ENCODE data around the gene UGT1A1.

DNA sequence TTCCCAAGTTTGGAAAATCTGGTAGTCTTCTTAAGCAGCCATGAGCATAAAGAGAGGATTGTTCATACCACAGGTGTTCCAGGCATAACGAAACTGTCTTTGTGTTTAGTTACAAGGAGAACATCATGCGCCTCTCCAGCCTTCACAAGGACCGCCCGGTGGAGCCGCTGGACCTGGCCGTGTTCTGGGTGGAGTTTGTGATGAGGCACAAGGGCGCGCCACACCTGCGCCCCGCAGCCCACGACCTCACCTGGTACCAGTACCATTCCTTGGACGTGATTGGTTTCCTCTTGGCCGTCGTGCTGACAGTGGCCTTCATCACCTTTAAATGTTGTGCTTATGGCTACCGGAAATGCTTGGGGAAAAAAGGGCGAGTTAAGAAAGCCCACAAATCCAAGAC is 12.1 kb downstream of the UGT1A1 start:
- TF ChIP-seq, protein P1, sequence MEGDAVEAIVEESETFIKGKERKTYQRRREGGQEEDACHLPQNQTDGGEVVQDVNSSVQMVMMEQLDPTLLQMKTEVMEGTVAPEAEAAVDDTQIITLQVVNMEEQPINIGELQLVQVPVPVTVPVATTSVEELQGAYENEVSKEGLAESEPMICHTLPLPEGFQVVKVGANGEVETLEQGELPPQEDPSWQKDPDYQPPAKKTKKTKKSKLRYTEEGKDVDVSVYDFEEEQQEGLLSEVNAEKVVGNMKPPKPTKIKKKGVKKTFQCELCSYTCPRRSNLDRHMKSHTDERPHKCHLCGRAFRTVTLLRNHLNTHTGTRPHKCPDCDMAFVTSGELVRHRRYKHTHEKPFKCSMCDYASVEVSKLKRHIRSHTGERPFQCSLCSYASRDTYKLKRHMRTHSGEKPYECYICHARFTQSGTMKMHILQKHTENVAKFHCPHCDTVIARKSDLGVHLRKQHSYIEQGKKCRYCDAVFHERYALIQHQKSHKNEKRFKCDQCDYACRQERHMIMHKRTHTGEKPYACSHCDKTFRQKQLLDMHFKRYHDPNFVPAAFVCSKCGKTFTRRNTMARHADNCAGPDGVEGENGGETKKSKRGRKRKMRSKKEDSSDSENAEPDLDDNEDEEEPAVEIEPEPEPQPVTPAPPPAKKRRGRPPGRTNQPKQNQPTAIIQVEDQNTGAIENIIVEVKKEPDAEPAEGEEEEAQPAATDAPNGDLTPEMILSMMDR (IDR thresholded peaks at IDR 0.05 in 8 of 11, conservative IDR thresholded peaks at IDR 0.05 in 3 of 11) = no peak
- no peak for TF ChIP-seq POLR2A (IDR thresholded peaks at IDR 0.05)

Data from spleen (tissue), 7 donors.